ENCODE data around the gene CHCHD1.

The CHCHD1 gene

DNA sequence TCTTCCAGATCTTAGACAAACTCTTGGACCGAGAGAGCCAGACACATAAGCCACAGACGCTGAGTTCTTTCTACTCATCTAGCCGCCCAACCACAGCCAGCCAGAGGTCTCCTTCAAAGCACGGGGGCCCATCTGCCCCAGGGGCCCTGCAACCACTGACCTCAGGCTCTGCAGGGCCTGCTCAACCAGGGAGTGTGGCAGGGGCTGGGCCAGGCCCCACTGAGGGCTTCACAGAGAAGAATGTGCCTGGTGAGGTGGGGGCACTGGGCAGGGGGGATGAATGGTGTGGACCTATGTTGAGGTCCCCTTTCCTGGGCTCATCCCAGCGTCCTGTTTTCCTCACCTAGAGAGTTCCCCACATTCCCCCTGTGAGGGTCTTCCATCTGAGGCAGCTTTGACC is 14.9 kb downstream of the CHCHD1 start:
- no peak overlapping the region for H3K9ac ChIP-seq (ENCODE audit: low read depth, low read length)
- no peak overlapping the region for H3K4me3 ChIP-seq (ENCODE audit: low read depth in 1 of 2, low read length in 2 of 2)
- H3K4me2 ChIP-seq (ENCODE audit: insufficient read depth, low read length): no peak overlapping the region
- H4K20me1 ChIP-seq (ENCODE audit: insufficient read depth, low read length): peaks cover 6% of the 10 kb centered on the region
- H3K4me1 ChIP-seq (ENCODE audit: insufficient read depth, low read length): no peaks in the 10 kb centered on the region
- no peak overlapping the region for H3K27ac ChIP-seq (ENCODE audit: low read length)
- no peak for DNase-seq
- H2AFZ ChIP-seq (ENCODE audit: low read depth, low read length): no peak overlapping the region
- no peak for ATAC-seq (ENCODE audit: insufficient read depth, low read depth)
- peaks cover 90% of the 10 kb centered on the region for H3K36me3 ChIP-seq (ENCODE audit: insufficient read depth, low read length)
- no peak for TF ChIP-seq EZH2 (IDR thresholded peaks at IDR 0.05; ENCODE audit: borderline replicate concordance, low read depth, low read length, severe bottlenecking)
- TF ChIP-seq, protein P1, sequence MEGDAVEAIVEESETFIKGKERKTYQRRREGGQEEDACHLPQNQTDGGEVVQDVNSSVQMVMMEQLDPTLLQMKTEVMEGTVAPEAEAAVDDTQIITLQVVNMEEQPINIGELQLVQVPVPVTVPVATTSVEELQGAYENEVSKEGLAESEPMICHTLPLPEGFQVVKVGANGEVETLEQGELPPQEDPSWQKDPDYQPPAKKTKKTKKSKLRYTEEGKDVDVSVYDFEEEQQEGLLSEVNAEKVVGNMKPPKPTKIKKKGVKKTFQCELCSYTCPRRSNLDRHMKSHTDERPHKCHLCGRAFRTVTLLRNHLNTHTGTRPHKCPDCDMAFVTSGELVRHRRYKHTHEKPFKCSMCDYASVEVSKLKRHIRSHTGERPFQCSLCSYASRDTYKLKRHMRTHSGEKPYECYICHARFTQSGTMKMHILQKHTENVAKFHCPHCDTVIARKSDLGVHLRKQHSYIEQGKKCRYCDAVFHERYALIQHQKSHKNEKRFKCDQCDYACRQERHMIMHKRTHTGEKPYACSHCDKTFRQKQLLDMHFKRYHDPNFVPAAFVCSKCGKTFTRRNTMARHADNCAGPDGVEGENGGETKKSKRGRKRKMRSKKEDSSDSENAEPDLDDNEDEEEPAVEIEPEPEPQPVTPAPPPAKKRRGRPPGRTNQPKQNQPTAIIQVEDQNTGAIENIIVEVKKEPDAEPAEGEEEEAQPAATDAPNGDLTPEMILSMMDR (IDR thresholded peaks at IDR 0.05; ENCODE audit: borderline replicate concordance, extremely low read depth, low read length, poor library complexity, severe bottlenecking): no peak
- no peaks in the 10 kb centered on the region for H3K9me3 ChIP-seq (ENCODE audit: insufficient read depth, low read length, severe bottlenecking)
- no peaks in the 10 kb centered on the region for H3K27me3 ChIP-seq (ENCODE audit: insufficient read depth, low read length, poor library complexity)
- H3K79me2 ChIP-seq (ENCODE audit: insufficient read depth, low read length): no peaks in the 10 kb centered on the region

DNA sequence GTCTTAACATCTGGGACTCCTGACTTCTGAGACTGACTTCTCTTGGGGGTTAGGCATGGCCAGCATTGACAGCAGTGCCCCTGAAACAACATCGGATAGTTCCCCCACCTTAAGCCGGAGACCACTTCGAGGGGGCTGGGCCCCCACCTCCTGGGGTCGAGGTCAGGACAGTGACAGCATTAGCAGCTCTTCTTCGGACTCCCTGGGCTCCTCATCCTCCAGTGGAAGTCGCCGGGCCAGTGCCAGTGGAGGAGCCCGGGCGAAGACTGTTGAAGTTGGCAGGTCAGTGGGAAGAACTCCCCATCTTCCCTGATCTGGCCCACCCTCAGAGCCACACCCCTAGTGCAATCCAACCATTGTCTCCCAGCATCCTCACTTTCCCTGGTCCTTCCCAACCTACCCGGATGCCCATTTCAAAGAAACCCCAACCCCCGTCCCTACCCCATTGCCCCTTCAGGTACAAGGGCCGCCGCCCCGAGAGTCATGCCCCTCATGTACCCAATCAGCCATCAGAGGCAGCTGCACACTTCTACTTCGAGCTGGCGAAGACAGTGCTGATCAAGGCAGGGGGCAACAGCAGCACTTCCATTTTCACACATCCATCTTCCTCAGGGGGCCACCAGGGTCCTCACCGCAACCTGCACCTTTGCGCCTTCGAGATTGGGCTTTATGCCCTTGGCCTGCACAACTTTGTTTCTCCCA is 15.6 kb downstream of the CHCHD1 start:
- DNase-seq: no peak
- Histone ChIP-seq H3K79me2 (ENCODE audit: insufficient read depth, low read length) (no peaks in the 10 kb centered on the region), H2AFZ (ENCODE audit: low read depth, low read length) (no peak overlapping the region), H3K36me3 (ENCODE audit: insufficient read depth, low read length) (peaks cover 90% of the 10 kb centered on the region), H3K9me3 (ENCODE audit: insufficient read depth, low read length, severe bottlenecking) (no peaks in the 10 kb centered on the region), H3K4me3 (ENCODE audit: low read depth in 1 of 2, low read length in 2 of 2) (no peak overlapping the region), H3K4me1 (ENCODE audit: insufficient read depth, low read length) (no peaks in the 10 kb centered on the region), H3K4me2 (ENCODE audit: insufficient read depth, low read length) (no peak overlapping the region), H4K20me1 (ENCODE audit: insufficient read depth, low read length) (peaks cover 6% of the 10 kb centered on the region), H3K27ac (ENCODE audit: low read length) (no peak overlapping the region), H3K9ac (ENCODE audit: low read depth, low read length) (no peak overlapping the region), H3K27me3 (ENCODE audit: insufficient read depth, low read length, poor library complexity) (no peaks in the 10 kb centered on the region)
- no peak for ATAC-seq (ENCODE audit: insufficient read depth, low read depth)
- no peak for TF ChIP-seq EZH2 (IDR thresholded peaks at IDR 0.05; ENCODE audit: borderline replicate concordance, low read depth, low read length, severe bottlenecking)
- TF ChIP-seq, protein P1 (IDR thresholded peaks at IDR 0.05; ENCODE audit: borderline replicate concordance, extremely low read depth, low read length, poor library complexity, severe bottlenecking): no peak

DNA sequence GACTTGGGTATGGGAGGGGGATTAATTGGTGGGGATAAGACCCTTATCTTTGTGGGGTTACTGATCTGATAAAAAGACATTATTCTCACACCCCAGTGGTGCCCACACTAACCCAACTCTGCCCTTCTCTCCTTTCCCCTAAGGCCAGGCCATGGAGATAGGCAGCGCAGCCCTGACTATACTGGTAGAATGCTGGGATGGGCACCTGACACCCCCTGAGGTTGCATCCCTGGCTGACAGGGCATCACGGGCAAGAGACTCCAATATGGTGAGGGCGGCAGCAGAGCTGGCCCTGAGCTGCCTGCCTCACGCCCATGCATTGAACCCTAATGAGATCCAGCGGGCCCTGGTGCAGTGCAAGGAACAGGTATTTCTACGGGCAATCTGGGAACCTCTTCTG is 16.2 kb downstream of the CHCHD1 start:
- no peak overlapping the region for H3K27ac ChIP-seq (ENCODE audit: low read length)
- no peak for ATAC-seq (ENCODE audit: insufficient read depth, low read depth)
- TF ChIP-seq, protein P1 (IDR thresholded peaks at IDR 0.05; ENCODE audit: borderline replicate concordance, extremely low read depth, low read length, poor library complexity, severe bottlenecking): no peak
- no peak for TF ChIP-seq EZH2 (IDR thresholded peaks at IDR 0.05; ENCODE audit: borderline replicate concordance, low read depth, low read length, severe bottlenecking)
- no peak overlapping the region for H3K4me3 ChIP-seq (ENCODE audit: low read depth in 1 of 2, low read length in 2 of 2)
- H3K27me3 ChIP-seq (ENCODE audit: insufficient read depth, low read length, poor library complexity): no peaks in the 10 kb centered on the region
- no peak overlapping the region for H2AFZ ChIP-seq (ENCODE audit: low read depth, low read length)
- no peak overlapping the region for H3K9ac ChIP-seq (ENCODE audit: low read depth, low read length)
- no peak overlapping the region for H3K4me2 ChIP-seq (ENCODE audit: insufficient read depth, low read length)
- H3K36me3 ChIP-seq (ENCODE audit: insufficient read depth, low read length): peaks cover 90% of the 10 kb centered on the region
- no peaks in the 10 kb centered on the region for H3K9me3 ChIP-seq (ENCODE audit: insufficient read depth, low read length, severe bottlenecking)
- peaks cover 10% of the 10 kb centered on the region for H4K20me1 ChIP-seq (ENCODE audit: insufficient read depth, low read length)
- no peak for DNase-seq
- H3K4me1 ChIP-seq (ENCODE audit: insufficient read depth, low read length): no peaks in the 10 kb centered on the region
- H3K79me2 ChIP-seq (ENCODE audit: insufficient read depth, low read length): no peaks in the 10 kb centered on the region
